MM.1S (cell line): ENCODE measurements around the gene TMC6.
"Not testable (repeated sequence)": the region's sequence is repeated elsewhere in the genome, so short reads cannot be mapped to it uniquely, and the experiment has no call there.

Source experiments
- DNase-seq: peaks from one replicate; pipeline ENCODE4 v3.0.0-alpha.2; 2015
- H2AFZ ChIP-seq: fragments of 300-600 bp; sonication (generic); 2 replicates; pipeline ENCODE4 v1.6.0; 2016; ENCODE audit warnings: antibody characterized with exemption, low read length
- H3F3A ChIP-seq: fragments of 300-600 bp; sonication (generic); 2 replicates; pipeline ENCODE4 v1.6.1; 2016; ENCODE audit warnings: mild to moderate bottlenecking, antibody characterized with exemption, low read length, moderate library complexity, mixed read lengths; ENCODE audit not compliant: insufficient read depth
- H3K27ac ChIP-seq: fragments of 300-600 bp; sonication (generic); 2 replicates; pipeline ENCODE4 v1.5.1; 2016; ENCODE audit warnings: mild to moderate bottlenecking, low read length
- H3K27me3 ChIP-seq: fragments of 300-600 bp; sonication (generic); replicated peaks from 2 replicates; pipeline ENCODE4 v1.6.0; 2016; ENCODE audit warnings: low read length; ENCODE audit not compliant: insufficient read depth
- H3K36me3 ChIP-seq: fragments of 300-600 bp; sonication (generic); replicated peaks from 2 replicates; pipeline ENCODE4 v1.6.1; 2016; ENCODE audit warnings: mild to moderate bottlenecking, low read length, mixed read lengths; ENCODE audit not compliant: insufficient read depth
- H3K4me1 ChIP-seq: fragments of 300-600 bp; sonication (generic); 2 replicates; pipeline ENCODE4 v1.6.1; 2016; ENCODE audit warnings: low read length, mixed read lengths
- H3K4me2 ChIP-seq: fragments of 300-600 bp; sonication (generic); 2 replicates; pipeline ENCODE4 v1.6.0; 2016; ENCODE audit warnings: low read depth, low read length
- H3K4me3 ChIP-seq: fragments of 300-600 bp; sonication (generic); 2 replicates; pipeline ENCODE4 v1.5.1; 2016; ENCODE audit warnings: low read length, mixed read lengths
- H3K79me2 ChIP-seq: fragments of 300-600 bp; sonication (generic); 2 replicates; pipeline ENCODE4 v1.6.1; 2016; ENCODE audit warnings: mixed run types, low read length, mixed read lengths
- H3K9ac ChIP-seq: fragments of 300-600 bp; sonication (generic); 2 replicates; pipeline ENCODE4 v1.6.1; 2016; ENCODE audit warnings: low read length, mixed read lengths
- H3K9me2 ChIP-seq: fragments of 300-600 bp; sonication (generic); replicated peaks from 2 replicates; pipeline ENCODE4 v1.6.1; 2016; ENCODE audit warnings: mild to moderate bottlenecking, low read length, mixed read lengths; ENCODE audit not compliant: insufficient read depth
- H3K9me3 ChIP-seq: fragments of 300-600 bp; sonication (generic); replicated peaks from 2 replicates; pipeline ENCODE4 v1.6.1; 2016; ENCODE audit warnings: mild to moderate bottlenecking, low read length, mixed read lengths; ENCODE audit not compliant: insufficient read depth
- H4K20me1 ChIP-seq: fragments of 300-600 bp; sonication (generic); 2 replicates; pipeline ENCODE4 v1.6.1; 2016; ENCODE audit warnings: mild to moderate bottlenecking, low read length, moderate library complexity, mixed read lengths; ENCODE audit not compliant: insufficient read depth
- EZH2 ChIP-seq: fragments of 300-600 bp; sonication (generic); optimal IDR thresholded peaks from 2 replicates; pipeline ENCODE3; 2017; ENCODE audit warnings: low read depth, mild to moderate bottlenecking, antibody characterized with exemption, low read length, mixed read lengths
- EZH2phosphoT487 ChIP-seq: fragments of 300-600 bp; sonication (generic); IDR thresholded peaks from 2 replicates; pipeline ENCODE4 v1.6.1; 2018; ENCODE audit warnings: antibody characterized with exemption, low read length
- TF ChIP-seq, protein P1 (sequence below): fragments of 300-600 bp; sonication (generic); IDR thresholded peaks from 2 replicates; pipeline ENCODE4 v1.5.1; 2016; ENCODE audit warnings: antibody characterized with exemption, low read length, mixed read lengths

Gene TMC6

DNA sequence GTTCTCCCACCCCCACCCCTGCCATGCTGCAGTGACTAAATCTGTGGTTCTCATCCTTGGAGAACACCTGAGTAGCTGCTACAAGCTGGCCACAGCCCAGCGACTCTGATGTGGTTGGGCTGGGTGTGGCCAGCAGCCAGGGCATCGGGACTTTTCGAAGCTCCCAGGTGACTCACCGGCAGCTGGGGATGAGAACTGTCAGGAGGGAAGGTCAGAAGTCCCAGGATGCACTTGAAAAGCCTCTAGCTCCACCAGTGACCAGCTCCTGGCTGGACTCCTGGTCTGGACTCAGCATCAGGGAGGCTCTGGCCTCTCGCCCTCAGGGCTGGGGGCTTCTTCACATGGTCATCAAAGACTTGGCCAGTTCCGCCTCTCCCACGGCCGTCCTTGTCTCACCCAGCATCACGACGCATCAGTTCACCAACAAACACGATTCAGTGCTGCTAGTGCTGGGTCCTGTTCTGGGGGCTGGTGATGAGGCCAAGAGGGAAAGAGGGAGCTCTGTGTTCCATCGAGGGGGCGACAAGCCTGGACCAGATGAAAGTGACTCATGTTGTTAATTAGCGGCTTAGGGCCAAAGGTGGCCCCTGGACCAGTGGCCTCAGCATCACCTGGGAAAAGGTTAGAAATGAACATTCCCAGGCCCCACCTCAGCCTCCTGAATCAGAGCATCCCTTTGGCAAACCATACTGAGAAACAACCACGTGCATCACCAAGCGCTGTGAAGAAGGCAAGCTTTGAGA is 13.7 kb upstream of the TMC6 start:
- H3K79me2 ChIP-seq = peaks cover 7% of the 10 kb centered on the region; the same call in 1 of the 2 replicates
- H3K9ac ChIP-seq = no peak overlapping the region
- 0 out of 2 replicates have a peak, but pooled peaks cover 2% of the 10 kb centered on the region for H4K20me1 ChIP-seq
- peaks cover 66% of the 10 kb centered on the region for H3F3A ChIP-seq
- TF ChIP-seq EZH2 (no peak), EZH2phosphoT487 (no peak)
- TF ChIP-seq, protein P1, sequence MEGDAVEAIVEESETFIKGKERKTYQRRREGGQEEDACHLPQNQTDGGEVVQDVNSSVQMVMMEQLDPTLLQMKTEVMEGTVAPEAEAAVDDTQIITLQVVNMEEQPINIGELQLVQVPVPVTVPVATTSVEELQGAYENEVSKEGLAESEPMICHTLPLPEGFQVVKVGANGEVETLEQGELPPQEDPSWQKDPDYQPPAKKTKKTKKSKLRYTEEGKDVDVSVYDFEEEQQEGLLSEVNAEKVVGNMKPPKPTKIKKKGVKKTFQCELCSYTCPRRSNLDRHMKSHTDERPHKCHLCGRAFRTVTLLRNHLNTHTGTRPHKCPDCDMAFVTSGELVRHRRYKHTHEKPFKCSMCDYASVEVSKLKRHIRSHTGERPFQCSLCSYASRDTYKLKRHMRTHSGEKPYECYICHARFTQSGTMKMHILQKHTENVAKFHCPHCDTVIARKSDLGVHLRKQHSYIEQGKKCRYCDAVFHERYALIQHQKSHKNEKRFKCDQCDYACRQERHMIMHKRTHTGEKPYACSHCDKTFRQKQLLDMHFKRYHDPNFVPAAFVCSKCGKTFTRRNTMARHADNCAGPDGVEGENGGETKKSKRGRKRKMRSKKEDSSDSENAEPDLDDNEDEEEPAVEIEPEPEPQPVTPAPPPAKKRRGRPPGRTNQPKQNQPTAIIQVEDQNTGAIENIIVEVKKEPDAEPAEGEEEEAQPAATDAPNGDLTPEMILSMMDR = no peak
- DNase-seq = no peak
- H3K27ac ChIP-seq = no peak overlapping the region; the same call in 1 of the 2 replicates
- H3K9me3 ChIP-seq = no peaks in the 10 kb centered on the region
- H3K4me2 ChIP-seq = no peak overlapping the region
- no peaks in the 10 kb centered on the region for H3K9me2 ChIP-seq
- H3K36me3 ChIP-seq = no peaks in the 10 kb centered on the region
- no peaks in the 10 kb centered on the region for H3K27me3 ChIP-seq
- peaks cover 56% of the 10 kb centered on the region for H3K4me1 ChIP-seq
- no peak overlapping the region for H2AFZ ChIP-seq
- no peak overlapping the region for H3K4me3 ChIP-seq

DNA sequence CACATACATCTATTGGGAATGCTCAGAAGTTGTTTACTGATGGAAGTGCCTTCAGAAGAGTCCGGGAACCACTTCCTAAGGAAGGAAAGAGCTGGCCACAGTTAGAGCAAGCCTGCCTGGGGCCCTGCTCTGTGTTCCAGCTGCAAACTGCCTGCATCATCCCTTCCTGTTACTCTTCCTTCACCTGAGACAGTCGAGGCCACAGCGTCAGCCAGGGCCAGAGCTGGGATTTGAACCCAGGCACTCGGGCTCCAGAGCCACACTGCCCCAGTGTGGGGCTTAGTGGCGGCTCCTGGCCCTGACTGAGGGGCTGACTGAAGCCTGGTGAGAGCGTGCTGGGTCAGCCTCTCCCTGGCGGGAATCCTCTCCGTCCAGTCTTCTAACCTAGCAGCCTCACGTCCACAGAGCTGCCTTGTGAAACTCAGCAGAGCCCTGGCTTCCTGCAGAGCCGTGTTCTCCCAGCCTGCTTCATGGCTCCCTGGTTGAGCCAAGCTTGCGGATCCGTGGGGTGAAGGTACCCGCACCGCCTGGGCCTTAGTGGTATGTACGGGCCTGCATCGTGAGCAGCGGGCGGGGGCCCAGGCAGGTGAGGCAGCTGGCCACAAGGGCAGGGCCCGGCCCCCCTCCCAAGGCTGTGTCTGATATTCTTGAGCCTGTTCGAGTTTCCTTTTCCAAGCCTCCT is 13.0 kb upstream of the TMC6 start:
- Histone ChIP-seq H4K20me1 (0 out of 2 replicates have a peak, but pooled peaks cover 2% of the 10 kb centered on the region), H3K79me2 (peaks cover 8% of the 10 kb centered on the region; the same call in 1 of the 2 replicates), H3K9me2 (no peaks in the 10 kb centered on the region), H3K4me1 (peaks cover 49% of the 10 kb centered on the region), H3K36me3 (no peaks in the 10 kb centered on the region), H2AFZ (no peak overlapping the region), H3K4me3 (no peak overlapping the region), H3K27me3 (no peaks in the 10 kb centered on the region), H3K4me2 (peak overlapping the region; percentile 22; the same call in 1 of the 2 replicates), H3K9me3 (no peaks in the 10 kb centered on the region), H3F3A (peaks cover 74% of the 10 kb centered on the region), H3K27ac (no peak overlapping the region; the same call in 1 of the 2 replicates), H3K9ac (no peak overlapping the region)
- DNase-seq = no peak
- TF ChIP-seq, protein P1 = no peak
- TF ChIP-seq EZH2phosphoT487 (no peak), EZH2 (no peak)

DNA sequence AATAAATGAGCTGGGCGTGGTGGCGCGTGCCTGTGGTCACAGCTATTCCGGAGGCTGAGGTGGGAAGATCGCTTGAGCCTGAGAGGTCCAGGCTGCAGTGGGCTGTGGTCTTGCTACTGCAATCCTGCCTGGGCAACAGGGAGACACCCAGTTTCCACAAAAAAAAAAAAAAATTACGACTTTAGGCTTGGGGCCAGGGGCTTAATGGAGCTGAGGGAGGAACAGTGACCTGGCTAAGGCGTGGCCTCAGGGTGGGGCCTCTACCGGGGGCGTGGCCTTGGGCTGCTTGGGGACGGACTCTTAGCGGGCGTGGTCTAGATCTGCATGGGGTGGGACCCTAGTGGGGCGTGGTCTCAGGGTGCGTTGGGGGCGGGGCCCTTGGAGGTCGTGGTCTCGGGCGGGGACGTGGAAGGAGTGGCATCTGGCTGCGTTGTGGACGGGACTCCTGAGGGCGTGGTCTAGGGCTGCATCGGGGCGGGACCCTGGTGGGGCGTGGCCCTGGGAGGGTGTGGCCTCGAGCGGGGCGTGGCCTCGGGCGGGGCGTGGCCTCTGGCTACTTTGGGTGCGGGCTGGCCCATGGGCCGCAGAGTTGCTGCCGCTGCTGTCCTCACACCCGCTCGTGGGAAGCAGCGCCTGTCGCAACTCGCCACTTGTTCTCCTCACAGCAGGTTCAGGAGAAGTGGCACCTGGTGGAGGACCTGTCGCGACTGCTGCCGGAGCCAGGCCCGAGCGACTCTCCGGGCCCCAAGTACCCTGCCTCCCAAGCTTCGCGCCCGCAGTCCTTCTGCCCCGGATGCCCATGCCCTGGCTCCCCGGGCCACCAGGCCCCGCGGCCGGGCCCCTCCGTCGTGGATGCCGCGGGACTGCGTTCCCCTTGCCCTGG is 11.9 kb upstream of the TMC6 start:
- TF ChIP-seq EZH2phosphoT487 = no peak
- TF ChIP-seq EZH2 = no peak
- TF ChIP-seq, protein P1 = no peak
- Histone ChIP-seq H3K9me2 (no peaks in the 10 kb centered on the region), H3F3A (peaks cover 80% of the 10 kb centered on the region), H3K79me2 (peaks cover 14% of the 10 kb centered on the region; the same call in 1 of the 2 replicates), H3K27me3 (no peaks in the 10 kb centered on the region), H3K4me2 (no peak overlapping the region), H3K4me1 (peaks cover 46% of the 10 kb centered on the region), H2AFZ (no peak overlapping the region), H3K4me3 (no peak overlapping the region), H3K36me3 (no peaks in the 10 kb centered on the region), H3K9me3 (no peaks in the 10 kb centered on the region), H3K27ac (no peak overlapping the region), H4K20me1 (0 out of 2 replicates have a peak, but pooled peaks cover 2% of the 10 kb centered on the region), H3K9ac (no peak overlapping the region)
- peak; percentile 96 for DNase-seq

DNA sequence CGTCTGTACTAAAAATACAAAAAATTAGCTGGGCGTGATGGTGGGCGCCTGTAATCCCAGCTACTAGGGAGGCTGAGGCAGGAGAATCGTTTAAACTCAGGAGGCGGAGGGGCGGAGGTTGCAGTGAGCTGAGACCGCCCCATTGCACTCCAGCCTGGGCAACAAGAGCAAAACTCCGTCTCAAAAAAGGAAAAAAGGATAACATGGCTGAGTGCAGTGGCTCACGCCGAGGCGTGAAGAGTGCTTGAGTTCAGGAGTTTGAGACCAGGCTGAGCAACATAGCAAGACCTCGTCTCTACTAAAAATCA is 11.3 kb upstream of the TMC6 start:
- DNase-seq, H3K27me3 ChIP-seq, H3K4me3 ChIP-seq, H2AFZ ChIP-seq, H3K9ac ChIP-seq, H3K36me3 ChIP-seq, H3K9me2 ChIP-seq, H3K27ac ChIP-seq, H3K9me3 ChIP-seq, H4K20me1 ChIP-seq, H3K4me2 ChIP-seq: not testable (repeated sequence)
- peaks cover 78% of the 10 kb centered on the region for H3F3A ChIP-seq
- H3K79me2 ChIP-seq = peaks cover 20% of the 10 kb centered on the region
- H3K4me1 ChIP-seq = peaks cover 41% of the 10 kb centered on the region
